GM18873 (cell line): ENCODE data around the gene PIGL.

Experiments
- ATAC-seq: cut with Tn5 transposase; IDR thresholded peaks from one replicate; pipeline ENCODE4 v1.9.1; 2021; ENCODE audit warnings: mild to moderate bottlenecking, moderate library complexity, moderate number of reproducible peaks; ENCODE audit not compliant: unreplicated experiment, low FRiP score

Gene PIGL

GRCh38 chr17:16346721-16347271, 129.8 kb downstream of the PIGL start:
- ATAC-seq = no peak

- no peak for ATAC-seq
These were observed 131.6 kb downstream of the PIGL start for GRCh38 chr17:16348586-16348985.

- no peak for ATAC-seq
These were observed 132.4 kb downstream of the PIGL start for GRCh38 chr17:16349431-16349830.

GRCh38 chr17:16351831-16352230, 134.8 kb downstream of the PIGL start:
- ATAC-seq = no peak

GRCh38 chr17:16352303-16352666, 135.3 kb downstream of the PIGL start:
- ATAC-seq = no peak

GRCh38 chr17:16352667-16353316, 135.8 kb downstream of the PIGL start:
- no peak for ATAC-seq

GRCh38 chr17:16353317-16354174, 136.5 kb downstream of the PIGL start, which contains the start of gene CENPV:
CENPV (minus strand) TSS chr17:16353469; CDS start chr17:16353436, 33 bp downstream.
- no peak for ATAC-seq

- ATAC-seq = no peak
These were observed 137.6 kb downstream of the PIGL start for GRCh38 chr17:16354585-16354984.

- ATAC-seq = no peak
These were observed 141.4 kb downstream of the PIGL start for GRCh38 chr17:16358394-16358793.

GRCh38 chr17:16361874-16362273, 144.9 kb downstream of the PIGL start:
- ATAC-seq = no peak

GRCh38 chr17:16363749-16364536, 146.9 kb downstream of the PIGL start:
- ATAC-seq = peak; percentile 69

GRCh38 chr17:16364625-16365024, 147.6 kb downstream of the PIGL start:
- ATAC-seq = no peak

GRCh38 chr17:16371742-16372141, 154.7 kb downstream of the PIGL start:
- no peak for ATAC-seq

GRCh38 chr17:16374146-16374938, 157.3 kb downstream of the PIGL start:
- no peak for ATAC-seq
